ENCODE measurements around the gene UPF3B. TPM values are rescaled to one million over a fixed set of nuclear protein-coding genes. Genes with fewer than 3 reads are reported as not detected.

UPF3B gene
- total and polyA plus RNA-seq, 2 donors (not counting 3 experiments of a cell fraction or from before 2014, with no cell fraction given): 3.7 to 11.9 TPM

DNA sequence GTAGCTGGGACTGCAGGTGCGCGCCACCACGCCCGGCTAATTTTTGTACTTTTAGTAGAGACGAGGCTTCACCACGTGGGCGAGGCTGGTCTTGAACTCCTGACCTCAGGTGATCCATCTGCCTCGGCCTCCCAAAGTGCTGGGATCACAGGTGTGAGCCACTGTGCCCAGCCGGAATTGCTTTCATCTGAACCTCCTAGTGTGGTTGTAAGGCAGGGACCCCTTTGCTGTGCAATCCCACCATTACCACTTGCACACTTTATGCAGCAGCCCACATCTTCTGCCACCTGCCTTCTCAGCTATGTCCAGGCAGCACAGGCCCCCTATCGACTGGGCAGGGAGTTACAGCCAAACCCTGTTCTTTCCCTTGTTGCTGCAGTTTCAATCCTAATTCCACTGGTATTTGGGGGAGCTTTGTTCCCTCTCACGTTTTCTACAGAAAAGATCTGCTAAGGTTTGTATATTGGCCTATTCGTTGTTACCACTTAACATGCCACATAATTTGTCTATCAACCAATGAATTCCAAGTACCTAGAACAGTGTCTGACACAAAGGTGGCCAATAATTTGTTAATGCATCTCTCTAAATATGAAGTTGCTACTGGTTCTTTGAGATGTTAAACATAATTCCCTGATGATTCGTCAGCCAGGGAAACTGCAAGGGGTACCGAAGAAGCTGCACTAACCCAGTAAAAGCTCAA is 67.9 kb downstream of the UPF3B start:
- Histone ChIP-seq H3K4me2 (ENCODE audit: insufficient read depth, low read length) (no peak overlapping the region), H3K9me3 (replicated peaks; ENCODE audit: control insufficient read depth, insufficient read depth, low read length) (no peaks in the 10 kb centered on the region), H4K20me1 (replicated peaks; ENCODE audit: control insufficient read depth, extremely low read depth, insufficient read depth, low read length) (peaks cover 2% of the 10 kb centered on the region), H3K79me2 (ENCODE audit: control insufficient read depth, insufficient read depth, low read length) (peaks cover 46% of the 10 kb centered on the region), H3K27ac (ENCODE audit: insufficient read depth, low read depth, low read length) (no peak overlapping the region), H3K4me1 (ENCODE audit: control insufficient read depth, extremely low read depth, insufficient read depth, low read length) (peaks cover 16% of the 10 kb centered on the region), H2AFZ (ENCODE audit: low read depth, low read length) (no peak overlapping the region), H3K9me1 (replicated peaks; ENCODE audit: control insufficient read depth, extremely low read depth, insufficient read depth, low read length) (no peaks in the 10 kb centered on the region), H3K4me3 (replicated peaks in 1 of 3; ENCODE audit: insufficient read depth in 1 of 3, low read depth in 1 of 3, low read length in 3 of 3) (no peak overlapping the region), H3K36me3 (ENCODE audit: control insufficient read depth in 2 of 2, extremely low read depth in 1 of 2, insufficient read depth in 2 of 2, low read length in 2 of 2) (peaks cover 4 to 6% of the 10 kb centered on the region in 2 experiments), H3K27me3 (ENCODE audit: control insufficient read depth in 2 of 2, insufficient read depth in 2 of 2, low read length in 2 of 2) (no peaks in the 10 kb centered on the region), H3K9ac (replicated peaks; ENCODE audit: extremely low read depth, insufficient read depth, low read length) (no peak overlapping the region)
- dilution Hi-C loops (cut with MboI; ENCODE audit: extremely low pct_ligation_motif_present, low sequenced_read_pairs) (no loop called here), intact Hi-C loops (cut with micrococcal nuclease) (no loop called here)
- ChIA-PET POLR2A (no interaction called here), CTCF (interaction anchor here (1.1 to 1.4 kb wide), 5 partner anchors 26 to 269 kb away, joined by 3 to 7 read pairs (median 5); partner anchors contain the start of genes SOWAHD and UPF3B)
- DNase-seq (ENCODE audit: low read depth, low spot score): peak; percentile 23
- peak; percentile 68 for FAIRE-seq
- no TSS peak for BruUV-seq (replicated peaks)
- TF ChIP-seq EZH2 (IDR thresholded peaks at IDR 0.05; ENCODE audit: borderline replicate concordance, low read depth, low read length, severe bottlenecking) (no peak), POLR2A (IDR thresholded peaks at IDR 0.05; ENCODE audit: low read depth, low read length) (no peak)
- TF ChIP-seq, protein P1, sequence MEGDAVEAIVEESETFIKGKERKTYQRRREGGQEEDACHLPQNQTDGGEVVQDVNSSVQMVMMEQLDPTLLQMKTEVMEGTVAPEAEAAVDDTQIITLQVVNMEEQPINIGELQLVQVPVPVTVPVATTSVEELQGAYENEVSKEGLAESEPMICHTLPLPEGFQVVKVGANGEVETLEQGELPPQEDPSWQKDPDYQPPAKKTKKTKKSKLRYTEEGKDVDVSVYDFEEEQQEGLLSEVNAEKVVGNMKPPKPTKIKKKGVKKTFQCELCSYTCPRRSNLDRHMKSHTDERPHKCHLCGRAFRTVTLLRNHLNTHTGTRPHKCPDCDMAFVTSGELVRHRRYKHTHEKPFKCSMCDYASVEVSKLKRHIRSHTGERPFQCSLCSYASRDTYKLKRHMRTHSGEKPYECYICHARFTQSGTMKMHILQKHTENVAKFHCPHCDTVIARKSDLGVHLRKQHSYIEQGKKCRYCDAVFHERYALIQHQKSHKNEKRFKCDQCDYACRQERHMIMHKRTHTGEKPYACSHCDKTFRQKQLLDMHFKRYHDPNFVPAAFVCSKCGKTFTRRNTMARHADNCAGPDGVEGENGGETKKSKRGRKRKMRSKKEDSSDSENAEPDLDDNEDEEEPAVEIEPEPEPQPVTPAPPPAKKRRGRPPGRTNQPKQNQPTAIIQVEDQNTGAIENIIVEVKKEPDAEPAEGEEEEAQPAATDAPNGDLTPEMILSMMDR (IDR thresholded peaks at IDR 0.05; ENCODE audit: extremely low read depth in 1 of 2, insufficient read depth in 1 of 2, low read depth in 1 of 2, low read length in 2 of 2): peak; percentile 24 to 53

Small RNA genes lying within 50 kb of the gene (small RNA-seq; reads per million reads assigned to genes)
- 1.3 reads per million for gene SNORA69 (ENCODE audit: insufficient read depth, insufficient read length, low read depth, low replicate concordance)

Other genes starting within 250 kb of the UPF3B start
- gene NKRF, start 246.5 kb downstream of the UPF3B start, total RNA-seq: 10.8 and 12.0 TPM in 2 replicates
- 2.7 and 2.8 TPM in 2 replicates for gene NKRF, start 246.5 kb downstream of the UPF3B start, polyA plus RNA-seq
- gene SEPTIN6, start 159.8 kb downstream of the UPF3B start, total RNA-seq: 22.2 and 31.8 TPM in 2 replicates
- 15.8 and 23.1 TPM in 2 replicates for gene SEPTIN6, start 159.8 kb downstream of the UPF3B start, polyA plus RNA-seq
- gene SOWAHD, start 94.4 kb downstream of the UPF3B start, total RNA-seq: not detected in 2 replicates
- not detected in 2 replicates for gene SOWAHD, start 94.4 kb downstream of the UPF3B start, polyA plus RNA-seq
- gene RPL39, start 61.3 kb downstream of the UPF3B start, total RNA-seq: 1,516 and 1,582 TPM in 2 replicates
- 1,285 and 1,305 TPM in 2 replicates for gene RPL39, start 61.3 kb downstream of the UPF3B start, polyA plus RNA-seq
- 10.2 and 11.7 TPM in 2 replicates for gene RNF113A, start 18.8 kb upstream of the UPF3B start, total RNA-seq
- 8.7 and 9.4 TPM in 2 replicates for gene RNF113A, start 18.8 kb upstream of the UPF3B start, polyA plus RNA-seq
- 89.9 and 96.3 TPM in 2 replicates for gene NDUFA1, start 18.9 kb upstream of the UPF3B start, total RNA-seq
- gene NDUFA1, start 18.9 kb upstream of the UPF3B start, polyA plus RNA-seq: 61.2 and 93.4 TPM in 2 replicates
- not detected in 2 replicates for gene AKAP14, start 42.9 kb upstream of the UPF3B start, total RNA-seq
- not detected in 2 replicates for gene AKAP14, start 42.9 kb upstream of the UPF3B start, polyA plus RNA-seq
- gene NKAP, start 90.8 kb upstream of the UPF3B start, total RNA-seq: 7.8 and 8.0 TPM in 2 replicates
- gene NKAP, start 90.8 kb upstream of the UPF3B start, polyA plus RNA-seq: 2.2 and 2.5 TPM in 2 replicates
- gene RHOXF2B, start 224.7 kb upstream of the UPF3B start, total RNA-seq: not detected in 2 replicates
- gene RHOXF2B, start 224.7 kb upstream of the UPF3B start, polyA plus RNA-seq: not detected in 2 replicates

All from endothelial cell of umbilical vein (primary cell).